Endothelial cell of umbilical vein (primary cell): ENCODE measurements around the gene SMOC2. TPM values are rescaled to one million over a fixed set of nuclear protein-coding genes. Genes with fewer than 3 reads are reported as not detected.

Experiments used
- BruUV-seq: library from RNA; stranded (reverse); fragments of 400-500 nt; replicated peaks from 2 replicates; lab custom pipeline; 2021; lab: Mats Ljungman, UMichigan
- CTCF ChIA-PET: fragments of 300-600, 350-600 bp; sonication (Branson Sonifier 250); formaldehyde crosslinking; loops from one replicate; lab custom pipeline; 2021; ENCODE audit warnings: antibody characterized with exemption, inconsistent platforms; lab: Charles Lee
- POLR2A ChIA-PET: fragments of 300-600, 350-600 bp; sonication (Branson Sonifier 250); formaldehyde crosslinking; loops from one replicate; lab custom pipeline; 2021; ENCODE audit warnings: antibody characterized with exemption, inconsistent platforms; lab: Charles Lee
- DNase-seq: peaks from one replicate; pipeline ENCODE4 v3.0.0-alpha.2; 2011; ENCODE audit warnings: low read depth, low spot score
- FAIRE-seq: peaks from 2 replicates; lab custom pipeline; 2011; peaks lifted over from hg19 to GRCh38; lab: Jason Lieb, UNC
- H2AFZ ChIP-seq: 2 replicates; pipeline ENCODE4 v1.6.0; 2012; ENCODE audit warnings: low read depth, low read length, control low read depth, inconsistent platforms
- H3K27ac ChIP-seq: 2 replicates; pipeline ENCODE4 v1.5.1; 2011; ENCODE audit warnings: low read depth, mild to moderate bottlenecking, control low read depth, low read length, moderate library complexity; ENCODE audit not compliant: insufficient read depth
- H3K27me3 ChIP-seq, 2 experiments: 2 replicates each; pipeline versions ENCODE4 v1.6.0 to v1.6.1; 2011; ENCODE audit warnings: low read length in 2 of 2, mixed read lengths in 1 of 2; ENCODE audit not compliant: control insufficient read depth in 2 of 2, insufficient read depth in 2 of 2
- H3K36me3 ChIP-seq, 2 experiments: 2 replicates in 1 of 2; 3 replicates in 1 of 2; pipeline ENCODE4 v1.5.1; 2011; ENCODE audit warnings: low read length in 2 of 2, mild to moderate bottlenecking in 1 of 2, moderate library complexity in 1 of 2; ENCODE audit not compliant: control insufficient read depth in 2 of 2, insufficient read depth in 2 of 2; ENCODE audit errors: extremely low read depth in 1 of 2
- H3K4me1 ChIP-seq: 3 replicates; pipeline ENCODE4 v1.5.1; 2011; ENCODE audit warnings: mild to moderate bottlenecking, low read length; ENCODE audit not compliant: control insufficient read depth, insufficient read depth; ENCODE audit errors: extremely low read depth
- H3K4me2 ChIP-seq: 2 replicates; pipeline ENCODE4 v1.6.1; 2011; ENCODE audit warnings: low read length, control low read depth, mixed read lengths; ENCODE audit not compliant: insufficient read depth
- H3K4me3 ChIP-seq, 3 experiments: fragments of 200-600 bp in 1 of 3; sonication (generic), shearing (Covaris generic) in 1 of 3; replicated peaks in 1 of 3; 2 replicates each; pipeline ENCODE4 v1.5.1; 2011 to 2016; ENCODE audit warnings: control low read depth in 3 of 3, low read length in 3 of 3, mild to moderate bottlenecking in 2 of 3, inconsistent platforms in 1 of 3, low read depth in 1 of 3, moderate library complexity in 1 of 3; ENCODE audit not compliant: insufficient read depth in 1 of 3
- H3K79me2 ChIP-seq: 2 replicates; pipeline ENCODE4 v1.6.0; 2012; ENCODE audit warnings: low read length, inconsistent platforms; ENCODE audit not compliant: control insufficient read depth, insufficient read depth
- H3K9ac ChIP-seq: replicated peaks from 2 replicates; pipeline ENCODE3; 2011; ENCODE audit warnings: low read length, control low read depth; ENCODE audit not compliant: insufficient read depth; ENCODE audit errors: extremely low read depth
- H3K9me1 ChIP-seq: replicated peaks from 3 replicates; pipeline ENCODE4 v1.6.0; 2011; ENCODE audit warnings: mild to moderate bottlenecking, low read length; ENCODE audit not compliant: control insufficient read depth, insufficient read depth; ENCODE audit errors: extremely low read depth
- H3K9me3 ChIP-seq: replicated peaks from 2 replicates; pipeline ENCODE4 v1.5.1; 2012; ENCODE audit warnings: low read length, inconsistent platforms; ENCODE audit not compliant: control insufficient read depth, insufficient read depth
- H4K20me1 ChIP-seq: replicated peaks from 2 replicates; pipeline ENCODE3; 2011; ENCODE audit warnings: mild to moderate bottlenecking, low read length; ENCODE audit not compliant: control insufficient read depth, insufficient read depth; ENCODE audit errors: extremely low read depth
- CTCF ChIP-seq, 2 donors: IDR thresholded peaks; 1 replicate in 1 of 2; 2 replicates in 1 of 2; pipeline ENCODE4 v1.5.1; 2011; ENCODE audit warnings: low read length in 2 of 2, mild to moderate bottlenecking in 2 of 2, moderate library complexity in 2 of 2, control low read depth in 1 of 2, inconsistent platforms in 1 of 2, low read depth in 1 of 2; ENCODE audit not compliant: insufficient read depth in 1 of 2; ENCODE audit errors: extremely low read depth in 1 of 2
- EZH2 ChIP-seq: IDR thresholded peaks from 2 replicates; pipeline ENCODE4 v1.6.1; 2012; ENCODE audit warnings: borderline replicate concordance, low read depth, mild to moderate bottlenecking, moderate library complexity, low read length, inconsistent platforms; ENCODE audit not compliant: severe bottlenecking
- FOS ChIP-seq: IDR thresholded peaks from 2 replicates; pipeline ENCODE4 v1.6.1; 2011; ENCODE audit warnings: mild to moderate bottlenecking, low read length, moderate library complexity, borderline replicate concordance; ENCODE audit not compliant: insufficient read depth
- GATA2 ChIP-seq: IDR thresholded peaks from 2 replicates; pipeline ENCODE4 v1.7.0; 2011; ENCODE audit warnings: low read depth, mild to moderate bottlenecking, moderate library complexity, mixed read lengths, low read length; ENCODE audit not compliant: insufficient read length, insufficient read depth
- JUN ChIP-seq: IDR thresholded peaks from 2 replicates; pipeline ENCODE4 v1.6.1; 2011; ENCODE audit warnings: borderline replicate concordance, low read depth; ENCODE audit not compliant: insufficient read length, insufficient read depth
- MAX ChIP-seq: IDR thresholded peaks from 2 replicates; pipeline ENCODE4 v1.6.1; 2011; ENCODE audit not compliant: insufficient read depth, insufficient read length
- MYC ChIP-seq: IDR thresholded peaks from one replicate; pipeline ENCODE4 v1.6.1; 2011; ENCODE audit warnings: mild to moderate bottlenecking, low read depth, low read length
- POLR2A ChIP-seq: IDR thresholded peaks from 2 replicates; pipeline ENCODE4 v1.6.1; 2012; ENCODE audit warnings: low read depth, mild to moderate bottlenecking, control low read depth, low read length
- POLR2AphosphoS5 ChIP-seq: IDR thresholded peaks from 2 replicates; pipeline ENCODE4 v1.6.1; 2012; ENCODE audit warnings: low read depth, mild to moderate bottlenecking, control low read depth, low read length, moderate library complexity; ENCODE audit not compliant: insufficient read depth
- dilution Hi-C: fragments of 300-500 bp; cut with MboI; formaldehyde crosslinking; loops from one replicate; pipeline ENCODE4 v1.15.0; 2019; ENCODE audit warnings: low sequenced_read_pairs; ENCODE audit not compliant: extremely low pct_ligation_motif_present
- intact Hi-C: fragments of 100-400 bp; cut with micrococcal nuclease; formaldehyde crosslinking; loops from one replicate; pipeline ENCODE4 v1.10.0; 2022
- polyA plus RNA-seq, 4 experiments: library from polyadenylated mRNA; depleted of rRNA in 3 of 4; stranded (reverse) in 3 of 4; unstranded in 1 of 4; fragments of >200 nt; gene quantifications; 2 replicates each; pipeline versions ENCODE4 v1.2.1 to v1.2.3, GENCODE V29; 2011 to 2012; ENCODE audit warnings: missing spikeins in 1 of 4
- total RNA-seq: library from RNA; stranded (reverse); gene quantifications from 2 replicates; pipeline ENCODE4 v1.2.3, GENCODE V29; 2021

Gene SMOC2
- total and polyA plus RNA-seq, 2 donors (not counting 3 experiments of a cell fraction or from before 2014, with no cell fraction given): not detected

GRCh38 chr6:168411130-168411529, 29.9 kb upstream of the SMOC2 start:
- Histone ChIP-seq H3K9me3 (no peaks in the 10 kb centered on the region), H3K27ac (no peak overlapping the region), H3K4me1 (no peaks in the 10 kb centered on the region), H3K36me3 (no peaks in the 10 kb centered on the region), H3K4me2 (no peak overlapping the region), H3K79me2 (no peaks in the 10 kb centered on the region), H3K4me3 (no peak overlapping the region), H4K20me1 (no peaks in the 10 kb centered on the region), H3K9me1 (no peaks in the 10 kb centered on the region), H3K9ac (no peak overlapping the region), H3K27me3 (no peaks in the 10 kb centered on the region), H2AFZ (no peak overlapping the region)
- DNase-seq (no peak), FAIRE-seq (no peak)
- dilution Hi-C loops (no loop called here), intact Hi-C loops (no loop called here)
- ChIA-PET POLR2A (no interaction called here), CTCF (no interaction called here)
- no TSS peak for BruUV-seq
- TF ChIP-seq CTCF (IDR thresholded peaks at IDR 0.05; ENCODE audit: extremely low read depth in 1 of 2, insufficient read depth in 1 of 2, low read depth in 1 of 2, low read length in 2 of 2) (no peak), POLR2A (no peak), EZH2 (no peak), MAX (no peak), POLR2AphosphoS5 (no peak), JUN (no peak), FOS (no peak), MYC (no peak), GATA2 (no peak)
